HS-27A (cell line): ENCODE data around the gene ENO1.
"Not testable (repeated sequence)": the region's sequence is repeated elsewhere in the genome, so short reads cannot be mapped to it uniquely, and the experiment has no call there.

Source experiments
- DNase-seq: peaks from one replicate; pipeline ENCODE4 v3.0.0-alpha.2; 2012; ENCODE audit warnings: low read depth, missing footprints

The ENO1 gene

GRCh38 chr1:8878448-8878697 lies at the start of gene ENO1:
Gene ENO1 (minus strand): TSS chr1:8878686. CDS start chr1:8874908, 3,778 bp downstream.
- no peak for DNase-seq

DNA sequence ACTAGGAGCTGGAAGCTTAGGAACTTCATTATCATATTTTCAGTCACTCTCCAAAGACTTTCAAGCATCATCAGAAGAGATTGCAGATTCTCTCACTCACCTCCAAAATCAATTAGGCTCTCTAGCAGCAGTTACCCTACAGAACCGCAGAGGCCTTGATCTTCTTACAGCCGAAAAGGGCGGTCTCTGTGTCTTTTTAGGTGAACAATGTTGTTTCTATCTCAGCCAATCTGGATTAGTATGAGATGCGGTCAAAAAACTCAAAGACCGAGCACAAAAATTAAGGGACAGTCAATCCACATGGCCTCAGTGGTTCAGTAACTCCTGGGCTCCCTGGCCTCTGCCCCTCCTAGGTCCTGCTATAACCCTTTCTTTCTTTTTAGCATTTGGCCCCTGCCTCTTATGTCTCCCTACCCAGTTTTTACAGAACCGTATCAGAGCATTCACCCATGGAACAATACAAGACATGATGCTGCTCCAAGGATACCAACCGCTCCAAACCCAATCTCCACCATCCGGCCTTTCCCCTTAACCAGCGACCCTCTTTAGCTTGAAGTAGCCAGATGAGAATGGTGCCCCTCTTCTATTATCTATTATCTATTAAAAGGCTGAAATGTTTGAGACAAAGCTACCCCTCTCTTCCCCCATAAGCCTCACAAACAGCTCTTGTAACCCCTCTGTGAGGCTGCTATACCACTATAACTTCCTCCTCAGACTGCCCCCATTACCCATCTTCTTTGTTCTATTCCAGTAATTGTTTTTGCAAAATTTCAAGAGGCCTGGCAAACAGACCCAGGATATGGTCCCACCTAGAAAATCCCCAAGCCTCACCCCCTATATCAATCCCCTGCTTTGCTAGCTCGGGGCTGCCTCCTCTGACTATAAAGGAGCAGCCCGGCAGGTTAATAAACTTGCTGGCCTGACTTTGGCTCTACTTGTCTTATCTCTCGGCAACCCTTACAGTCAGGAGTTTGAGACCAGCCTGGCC lies 48.5 kb upstream of the ENO1 start:
- DNase-seq: no peak

- DNase-seq: no peak
Observed at GRCh38 chr1:8925960-8926359, 47.5 kb upstream of the ENO1 start.

- no peak for DNase-seq
Observed at GRCh38 chr1:8925406-8925805, 46.9 kb upstream of the ENO1 start.

DNA sequence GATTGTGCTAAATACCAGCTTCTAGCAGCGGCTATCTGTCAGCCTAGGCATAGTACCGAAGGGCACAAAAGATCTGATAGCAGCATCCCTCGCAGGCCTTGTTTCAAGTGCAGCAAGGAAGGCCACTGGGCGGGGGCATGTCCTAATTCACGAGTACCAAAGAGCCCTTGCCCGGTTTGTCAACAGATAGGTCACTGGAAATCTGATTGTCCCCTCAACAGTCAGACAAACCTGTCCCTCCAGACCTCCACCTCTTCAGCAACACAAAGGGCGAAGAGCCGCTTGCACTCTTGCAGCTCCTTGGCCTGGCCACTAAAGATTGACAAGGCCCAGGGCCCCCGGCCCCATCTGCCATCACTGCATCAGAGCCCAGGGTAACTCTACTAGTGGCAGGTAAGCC lies 44.5 kb upstream of the ENO1 start:
- no peak for DNase-seq

DNA sequence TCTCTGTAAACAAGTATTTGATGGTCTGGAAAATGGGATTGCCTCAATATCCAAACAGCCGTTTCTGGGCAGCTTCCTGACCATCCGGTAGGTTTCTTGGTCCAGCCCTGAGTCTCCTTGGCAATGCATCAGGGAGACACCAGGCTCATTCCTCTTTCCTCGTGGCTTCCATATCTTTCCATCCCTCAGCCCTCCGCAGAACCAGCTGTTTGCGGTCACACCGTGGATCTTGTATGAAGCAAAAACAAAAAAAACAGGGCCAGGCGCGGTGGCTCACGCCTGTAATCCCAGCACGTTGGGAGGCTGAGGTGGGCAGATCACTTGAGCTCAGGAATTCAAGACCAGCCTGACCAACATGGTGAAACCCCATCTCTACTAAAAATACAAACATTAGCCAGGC lies 39.0 kb upstream of the ENO1 start:
- DNase-seq: not testable (repeated sequence)

DNA sequence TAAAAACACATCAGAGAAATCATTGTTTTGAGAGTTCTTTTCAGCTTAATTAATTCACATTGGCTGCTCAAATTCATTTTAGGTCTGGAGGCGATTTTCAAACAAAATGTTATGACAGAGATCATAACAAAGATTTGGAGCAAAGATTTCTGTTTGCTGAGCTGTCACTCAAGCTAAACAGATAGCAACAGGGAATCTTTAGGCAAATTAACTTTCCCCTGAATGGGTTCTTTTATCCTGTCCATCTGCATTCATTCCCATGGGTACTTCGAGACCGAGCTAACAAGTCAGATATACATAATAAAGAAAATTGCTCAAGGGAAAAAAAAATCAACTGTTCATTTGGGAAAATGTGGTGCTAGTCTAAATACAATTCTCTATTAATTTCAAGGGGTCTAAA lies 37.0 kb upstream of the ENO1 start:
- DNase-seq: no peak

DNA sequence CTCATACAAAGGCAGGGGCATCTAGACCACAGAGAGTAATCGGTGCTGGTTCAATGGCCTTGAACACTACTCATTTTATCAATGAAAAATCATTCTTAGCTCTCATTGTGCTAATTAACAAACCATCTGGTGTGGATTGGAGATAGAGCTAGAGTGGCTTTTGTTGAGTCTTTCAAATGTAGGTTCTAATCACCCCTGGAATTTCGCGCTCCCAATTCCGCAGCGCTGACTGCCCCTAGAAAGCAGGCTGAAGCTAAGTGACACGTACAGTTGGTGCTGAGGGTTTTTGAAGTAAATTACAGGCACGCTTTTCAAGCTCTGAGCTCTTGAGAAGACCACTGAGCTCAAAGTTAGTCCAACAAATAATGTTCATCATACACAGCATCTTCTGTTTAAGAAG lies 36.0 kb upstream of the ENO1 start:
- no peak for DNase-seq

DNA sequence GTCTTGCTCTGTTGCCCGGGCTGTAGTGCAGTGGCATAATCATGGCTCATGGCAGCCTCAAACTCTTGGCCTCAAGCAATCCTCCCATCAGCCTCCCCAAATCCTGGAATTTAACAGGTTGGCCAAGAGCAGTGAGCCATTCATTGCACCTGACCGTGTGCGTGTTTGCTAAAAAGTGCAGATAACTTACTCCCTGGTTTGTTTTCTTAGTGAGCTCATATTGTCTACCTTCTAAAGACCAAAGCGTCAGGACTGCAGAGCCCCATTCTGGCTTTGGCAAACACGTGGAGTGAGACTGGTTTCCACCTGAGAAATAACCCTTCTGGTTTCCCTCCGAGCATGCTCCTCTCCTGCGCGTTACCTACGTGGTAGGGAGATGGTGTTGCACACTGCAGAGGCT lies 35.0 kb upstream of the ENO1 start:
- no peak for DNase-seq

- no peak for DNase-seq
Observed at GRCh38 chr1:8911416-8912309, 33.2 kb upstream of the ENO1 start.

- no peak for DNase-seq
Observed at GRCh38 chr1:8910914-8911313, 32.4 kb upstream of the ENO1 start.

GRCh38 chr1:8910331-8910730 lies 31.8 kb upstream of the ENO1 start:
- no peak for DNase-seq

- no peak for DNase-seq
Observed at GRCh38 chr1:8908388-8909151, 30.1 kb upstream of the ENO1 start.

- no peak for DNase-seq
Observed at GRCh38 chr1:8905582-8906191, 27.2 kb upstream of the ENO1 start.

- peak; percentile 96 for DNase-seq
Observed at GRCh38 chr1:8903908-8904650, 25.6 kb upstream of the ENO1 start.

DNA sequence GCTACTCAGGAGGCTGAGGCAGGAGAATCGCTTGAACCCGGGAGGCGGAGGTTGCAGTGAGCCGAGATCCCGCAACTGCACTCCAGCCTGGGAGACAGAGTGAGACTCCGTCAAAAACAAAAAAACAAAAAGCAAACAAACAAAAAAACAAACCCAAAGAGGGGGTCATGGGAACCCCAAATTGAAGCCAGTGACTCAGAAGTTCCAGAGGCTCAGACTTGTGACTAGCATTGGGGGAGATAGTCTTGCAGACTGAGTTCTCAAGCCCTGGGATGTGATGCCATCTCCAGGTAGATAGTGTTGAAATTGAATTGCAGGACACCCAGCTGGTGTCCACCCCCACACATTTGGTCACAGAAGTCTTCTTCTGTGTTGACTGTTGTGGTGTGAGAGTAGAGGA lies 24.9 kb upstream of the ENO1 start:
- no peak for DNase-seq

DNA sequence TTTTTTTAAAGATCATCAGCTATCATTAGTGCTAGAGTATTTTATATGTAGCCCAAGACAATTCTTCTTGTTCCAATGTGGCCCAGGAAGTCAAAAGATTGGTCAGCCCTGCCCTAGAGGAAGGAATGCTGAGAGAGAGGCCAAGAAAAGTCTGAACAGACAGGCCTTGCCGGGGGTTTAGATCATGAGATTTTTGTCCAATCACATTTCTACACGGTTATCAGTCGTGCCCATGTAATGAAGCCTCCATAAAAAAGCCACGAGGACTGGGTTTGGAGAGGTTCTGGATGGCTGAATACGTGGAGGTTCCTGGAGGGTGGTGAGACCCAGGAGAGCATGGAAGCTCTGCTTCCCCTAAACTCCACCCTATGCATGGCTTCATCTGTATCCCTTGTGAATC lies 24.3 kb upstream of the ENO1 start:
- no peak for DNase-seq

DNA sequence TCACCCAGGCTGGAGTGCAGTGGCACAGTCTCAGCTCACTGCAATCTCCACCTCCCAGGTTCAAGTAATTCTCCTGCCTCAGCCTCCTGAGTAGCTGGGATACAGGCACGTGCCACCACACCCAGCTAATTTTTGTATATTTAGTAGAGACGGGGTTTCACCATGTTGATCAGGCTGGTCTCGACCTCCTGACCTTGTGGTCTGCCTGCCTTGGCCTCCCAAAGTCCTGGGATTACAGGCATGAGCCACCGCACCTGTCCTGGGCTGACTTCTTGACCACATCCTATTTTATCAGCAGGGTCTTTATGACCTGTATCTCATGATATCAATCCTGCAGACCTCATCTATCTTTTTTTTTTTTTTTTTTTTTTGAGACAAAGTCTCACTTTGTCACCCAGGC lies 22.2 kb upstream of the ENO1 start:
- not testable (repeated sequence) for DNase-seq

- DNase-seq: no peak
Observed at GRCh38 chr1:8899046-8899445, 20.6 kb upstream of the ENO1 start.

DNA sequence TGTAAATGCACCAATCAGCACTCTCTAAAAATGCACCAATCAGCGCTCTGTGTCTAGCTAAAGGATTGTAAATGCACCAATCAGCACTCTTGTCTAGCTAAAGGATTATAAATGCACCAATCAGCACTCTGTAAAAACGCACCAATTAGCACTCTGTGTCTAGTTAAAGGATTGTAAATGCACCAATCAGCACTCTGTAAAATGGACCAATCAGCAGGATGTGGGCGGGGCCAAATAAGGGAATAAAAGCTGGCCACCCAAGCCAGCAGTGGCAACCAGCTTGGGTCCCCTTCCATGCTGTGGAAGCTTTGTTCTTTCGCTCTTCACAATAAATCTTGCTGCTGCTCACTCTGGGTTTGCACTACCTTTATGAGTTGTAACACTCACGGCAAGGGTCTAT lies 19.9 kb upstream of the ENO1 start:
- DNase-seq: not testable (repeated sequence)

DNA sequence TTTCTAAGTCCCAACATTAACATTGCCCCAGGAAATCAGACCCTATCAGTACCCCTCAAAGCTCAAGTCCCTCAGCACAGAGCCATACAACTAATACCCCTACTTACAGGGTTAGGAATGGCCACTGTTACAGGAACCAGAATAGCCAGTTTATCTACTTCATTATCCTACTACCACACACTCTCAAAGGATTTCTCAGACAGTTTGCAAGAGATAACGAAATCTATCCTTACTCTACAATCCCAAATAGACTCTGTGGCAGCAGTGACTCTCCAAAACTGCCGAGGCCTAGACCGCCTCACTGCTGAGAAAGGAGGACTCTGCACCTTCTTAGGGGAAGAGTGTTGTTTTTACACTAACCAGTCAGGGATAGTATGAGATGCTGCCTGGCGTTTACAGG lies 19.0 kb upstream of the ENO1 start:
- DNase-seq: not testable (repeated sequence)
